IMR-90 (cell line): ENCODE results near the gene FRMD6. TPM values are rescaled to one million over a fixed set of nuclear protein-coding genes. Genes with fewer than 3 reads are reported as not detected.

ENCODE experiments used
- ATAC-seq: fragments of 200-7000 bp; cut with Tn5 transposase; 2 replicates; pipeline ENCODE4 v1.9.1; 2020; ENCODE audit warnings: low read depth, mild to moderate bottlenecking, moderate library complexity
- BruUV-seq: library from RNA; stranded (reverse); fragments of 400-500 nt; replicated peaks from 2 replicates; lab custom pipeline; 2021; lab: Mats Ljungman, UMichigan
- CTCF ChIA-PET: fragments of 300-600 bp; formaldehyde crosslinking; extraction: SDS; loops from one replicate; lab custom pipeline; 2021; ENCODE audit warnings: antibody characterized with exemption; lab: Yijun Ruan, JAX
- POLR2A ChIA-PET: fragments of 300-600 bp; sonication (Branson Sonifier 250); formaldehyde crosslinking; loops from one replicate; lab custom pipeline; 2022; ENCODE audit warnings: antibody characterized with exemption; ENCODE audit not compliant: unreplicated experiment; lab: Charles Lee
- DNase-seq: peaks from one replicate; pipeline ENCODE4 v3.0.0; 2013
- H2AFZ ChIP-seq: replicated peaks from 2 replicates; pipeline ENCODE3; 2013; ENCODE audit warnings: low read length, mild to moderate bottlenecking; ENCODE audit not compliant: poor library complexity
- H2AK5ac ChIP-seq: 2 replicates; pipeline ENCODE4 v1.6.1; 2013; ENCODE audit warnings: low read depth, low read length, inconsistent platforms
- H2AK9ac ChIP-seq: replicated peaks from 2 replicates; pipeline ENCODE3; 2013; ENCODE audit warnings: mild to moderate bottlenecking, low read depth, low read length, moderate library complexity; ENCODE audit not compliant: poor library complexity
- H2BK120ac ChIP-seq: 2 replicates; pipeline ENCODE4 v1.6.1; 2013; ENCODE audit warnings: low read depth, low read length, inconsistent platforms
- H2BK15ac ChIP-seq: 3 replicates; pipeline ENCODE4 v1.6.1; 2013; ENCODE audit warnings: low read depth, low read length, inconsistent platforms
- H2BK20ac ChIP-seq: 2 replicates; pipeline ENCODE4 v1.6.1; 2013; ENCODE audit warnings: low read depth, mild to moderate bottlenecking, inconsistent platforms, low read length, moderate library complexity
- H2BK5ac ChIP-seq: 2 replicates; pipeline ENCODE4 v1.6.1; 2013; ENCODE audit warnings: mild to moderate bottlenecking, low read depth, low read length, inconsistent platforms; ENCODE audit not compliant: poor library complexity, severe bottlenecking
- H3K14ac ChIP-seq: replicated peaks from 2 replicates; pipeline ENCODE4 v1.6.1; 2013; ENCODE audit warnings: low read depth, low read length, inconsistent platforms
- H3K18ac ChIP-seq: 2 replicates; pipeline ENCODE4 v1.6.1; 2013; ENCODE audit warnings: low read depth, low read length, control low read depth
- H3K23ac ChIP-seq: 2 replicates; pipeline ENCODE4 v1.6.1; 2013; ENCODE audit warnings: low read depth, low read length, inconsistent platforms
- H3K27ac ChIP-seq: 2 replicates; pipeline ENCODE4 v1.5.1; 2013; ENCODE audit warnings: mild to moderate bottlenecking, control low read depth, low read length; ENCODE audit not compliant: insufficient read depth
- H3K27me3 ChIP-seq: 2 replicates; pipeline ENCODE4 v1.6.1; 2013; ENCODE audit warnings: low read length; ENCODE audit not compliant: control insufficient read depth, insufficient read depth
- H3K36me3 ChIP-seq: 2 replicates; pipeline ENCODE4 v1.6.1; 2013; ENCODE audit warnings: low read length, mixed read lengths; ENCODE audit not compliant: control insufficient read depth, insufficient read depth
- H3K4ac ChIP-seq: 2 replicates; pipeline ENCODE4 v1.6.1; 2013; ENCODE audit warnings: low read depth, low read length, inconsistent platforms
- H3K4me1 ChIP-seq: 2 replicates; pipeline ENCODE4 v1.6.1; 2013; ENCODE audit warnings: low read length, mixed read lengths; ENCODE audit not compliant: control insufficient read depth, insufficient read depth
- H3K4me2 ChIP-seq: 2 replicates; pipeline ENCODE4 v1.6.1; 2013; ENCODE audit warnings: low read depth, mild to moderate bottlenecking, control low read depth, low read length, moderate library complexity
- H3K4me3 ChIP-seq: 2 replicates; pipeline ENCODE4 v1.5.1; 2013; ENCODE audit warnings: low read depth, mild to moderate bottlenecking, control low read depth, low read length, moderate library complexity; ENCODE audit not compliant: insufficient read depth
- H3K56ac ChIP-seq: 2 replicates; pipeline ENCODE4 v1.6.1; 2013; ENCODE audit warnings: low read length, inconsistent platforms; ENCODE audit not compliant: insufficient read depth; ENCODE audit errors: extremely low read depth
- H3K79me1 ChIP-seq, 2 experiments: 2 replicates each; pipeline ENCODE4 v1.6.1; 2013; ENCODE audit warnings: low read length in 2 of 2, inconsistent platforms in 1 of 2, low read depth in 1 of 2
- H3K9ac ChIP-seq: 2 replicates; pipeline ENCODE4 v1.6.1; 2013; ENCODE audit warnings: low read depth, low read length, control low read depth
- H3K9me1 ChIP-seq: 2 replicates; pipeline ENCODE4 v1.6.1; 2013; ENCODE audit warnings: low read length, inconsistent platforms; ENCODE audit not compliant: insufficient read depth
- H3K9me3 ChIP-seq: 2 replicates; pipeline ENCODE4 v1.6.1; 2013; ENCODE audit warnings: low read length; ENCODE audit not compliant: control insufficient read depth, insufficient read depth
- H4K20me1 ChIP-seq: 2 replicates; pipeline ENCODE4 v1.6.1; 2013; ENCODE audit warnings: low read length, inconsistent platforms; ENCODE audit not compliant: insufficient read depth
- H4K5ac ChIP-seq: 2 replicates; pipeline ENCODE4 v1.6.1; 2013; ENCODE audit warnings: mild to moderate bottlenecking, low read depth, low read length, control low read depth
- H4K8ac ChIP-seq, 2 experiments: 2 replicates each; pipeline ENCODE4 v1.6.1; 2013; ENCODE audit warnings: low read depth in 2 of 2, low read length in 2 of 2, control low read depth in 1 of 2, inconsistent platforms in 1 of 2
- H4K91ac ChIP-seq: 2 replicates; pipeline ENCODE4 v1.6.1; 2013; ENCODE audit warnings: low read depth, low read length, inconsistent platforms; ENCODE audit not compliant: insufficient read depth
- CEBPB ChIP-seq: IDR thresholded peaks from 2 replicates; pipeline ENCODE4 v1.6.1; 2012; ENCODE audit warnings: low read depth, low read length, improper control_type of control experiment
- CHD1 ChIP-seq: IDR thresholded peaks from 2 replicates; pipeline ENCODE4 v1.6.1; 2012; ENCODE audit warnings: low read depth, low read length, improper control_type of control experiment
- FOS ChIP-seq: fragments of 150-350 bp; IDR thresholded peaks from 2 replicates; pipeline ENCODE4 v1.6.1; 2016; ENCODE audit warnings: low read depth, low read length
- MAZ ChIP-seq: IDR thresholded peaks from 2 replicates; pipeline ENCODE4 v1.6.1; 2012; ENCODE audit warnings: low read depth, mild to moderate bottlenecking, low read length, improper control_type of control experiment, moderate library complexity, borderline replicate concordance
- MXI1 ChIP-seq: IDR thresholded peaks from 2 replicates; pipeline ENCODE4 v1.6.1; 2012; ENCODE audit warnings: low read depth, mild to moderate bottlenecking, low read length, moderate library complexity, borderline replicate concordance
- RAD21 ChIP-seq: IDR thresholded peaks from 2 replicates; pipeline ENCODE4 v1.6.1; 2012; ENCODE audit warnings: low read length, improper control_type of control experiment
- RCOR1 ChIP-seq: IDR thresholded peaks from 2 replicates; pipeline ENCODE4 v1.6.1; 2012; ENCODE audit warnings: mild to moderate bottlenecking, low read length, improper control_type of control experiment; ENCODE audit not compliant: insufficient replicate concordance
- RFX5 ChIP-seq: IDR thresholded peaks from 2 replicates; pipeline ENCODE4 v1.8.0; 2012; ENCODE audit warnings: low read depth, mild to moderate bottlenecking, low read length, moderate library complexity
- SMC3 ChIP-seq: fragments of 150-350 bp; IDR thresholded peaks from 2 replicates; pipeline ENCODE4 v1.6.1; 2016; ENCODE audit warnings: low read depth, mild to moderate bottlenecking, antibody characterized with exemption, low read length, moderate library complexity
- WGBS, 2 experiments: methylation state at CpG; one replicate each; pipeline versions ENCODE4 v1.1.5 to v1.1.7; 2013; ENCODE audit warnings: missing lambda C conversion rate in 2 of 2; ENCODE audit not compliant: insufficient read length in 1 of 2; ENCODE audit errors: extremely low coverage in 2 of 2; 5-methylcytosine and 5-hydroxymethylcytosine counted together
- dilution Hi-C: fragments of 300-500 bp; cut with HindIII; formaldehyde crosslinking; loops from one replicate; pipeline ENCODE4 v1.14.3; 2018; ENCODE audit warnings: low sequenced_read_pairs; ENCODE audit not compliant: unreplicated experiment
- in situ Hi-C: fragments of 300-500 bp; cut with MboI; formaldehyde crosslinking; loops from 3 replicates; pipeline ENCODE4 v1.14.3; 2019; ENCODE audit warnings: low sequenced_read_pairs, inconsistent platforms, mixed read lengths
- intact Hi-C: fragments of 100-400 bp; cut with micrococcal nuclease; formaldehyde crosslinking; loops from 2 replicates; pipeline ENCODE4 v1.10.0; 2022
- polyA plus RNA-seq, 3 experiments: library from polyadenylated mRNA; depleted of rRNA; stranded (reverse); fragments of >200 nt; gene quantifications; 2 replicates each; pipeline ENCODE4 v1.2.3, GENCODE V29; 2012; ENCODE audit warnings: low replicate concordance in 1 of 3
- total RNA-seq: library from RNA; depleted of rRNA; stranded (reverse); fragments of >200 nt; gene quantifications from 2 replicates; pipeline ENCODE4 v1.2.3, GENCODE V29; 2012

Gene FRMD6
- total and polyA plus RNA-seq, 2 of the 4 experiments (the other 2 are of a cell fraction): 243 to 682 TPM

- POLR2A ChIA-PET: no interaction called here
These were observed 68.2 kb downstream of the FRMD6 start for GRCh38 chr14:51719955-51720354.

More at GRCh38 chr14:51719955-51720354, 68.2 kb downstream of the FRMD6 start:
- H2AFZ ChIP-seq: no peak overlapping the region
- 80% methylated on average over 8 of the region's 17 CpGs; no CpG with 5 or more reads in 1 of the 2 experiments for WGBS, 2 experiments
- in situ Hi-C loops: no loop called here
- no peak overlapping the region for H3K4me2 ChIP-seq
- peaks cover 10% of the 10 kb centered on the region for H3K4me1 ChIP-seq
- no peak overlapping the region for H2BK20ac ChIP-seq
- H2AK5ac ChIP-seq: no peak overlapping the region
- H3K9me3 ChIP-seq: no peaks in the 10 kb centered on the region
- ATAC-seq: no peak
- no peak overlapping the region for H3K27ac ChIP-seq
- no peak overlapping the region for H3K23ac ChIP-seq
- BruUV-seq: no TSS peak
- H3K27me3 ChIP-seq: no peaks in the 10 kb centered on the region
- H2BK15ac ChIP-seq: no peak overlapping the region
- H3K36me3 ChIP-seq: peaks cover 57% of the 10 kb centered on the region
- no peak overlapping the region for H3K9ac ChIP-seq
- no peak overlapping the region for H2AK9ac ChIP-seq
- H2BK5ac ChIP-seq: no peak overlapping the region
- H3K79me1 ChIP-seq: peaks cover 37 to 66% of the 10 kb centered on the region in 2 experiments
- H4K8ac ChIP-seq: no peak overlapping the region
- no peak for DNase-seq
- no peak overlapping the region for H4K91ac ChIP-seq
- H4K5ac ChIP-seq: no peak overlapping the region
- peaks cover 39% of the 10 kb centered on the region for H4K20me1 ChIP-seq
- TF ChIP-seq FOS: no peak
- no peak for TF ChIP-seq SMC3
- TF ChIP-seq MXI1: no peak
- no peak for TF ChIP-seq CHD1
- TF ChIP-seq CEBPB: no peak
- no peak for TF ChIP-seq RCOR1
- no peak for TF ChIP-seq RFX5
- TF ChIP-seq MAZ: no peak
- TF ChIP-seq RAD21: no peak
- H2BK120ac ChIP-seq: no peak overlapping the region
- H3K9me1 ChIP-seq: 0 out of 2 replicates have a peak, but pooled peaks cover 3% of the 10 kb centered on the region
- dilution Hi-C loops: no loop called here
- no peak overlapping the region for H3K18ac ChIP-seq
- no peak overlapping the region for H3K4me3 ChIP-seq
- H3K4ac ChIP-seq: no peak overlapping the region
- intact Hi-C loops: no loop called here
- CTCF ChIA-PET: interaction anchor here (1.0 kb wide), 1 partner anchor 18 kb away, joined by 3 read pairs; no protein-coding TSS in a partner anchor
- H3K14ac ChIP-seq: no peak overlapping the region
- H3K56ac ChIP-seq: no peak overlapping the region
